Testis (tissue), 2 donors: ENCODE measurements around the gene STIM1.

ENCODE experiments used
- POLR2A ChIP-seq: fragments of 450-650 bp; IDR thresholded peaks from one replicate; pipeline ENCODE4 v1.6.1; 2017; ENCODE audit warnings: antibody characterized with exemption, mild to moderate bottlenecking, moderate library complexity
- TF ChIP-seq, protein P1 (sequence below), 3 experiments: fragments of 450-650 bp in 2 of 3; fragments of 200-600 bp in 1 of 3; sonication (generic) in 1 of 3; IDR thresholded peaks; one replicate each; pipeline ENCODE4 v1.5.1; 2016 to 2019; ENCODE audit warnings: antibody characterized with exemption in 3 of 3, mild to moderate bottlenecking in 2 of 3, moderate library complexity in 1 of 3

DNA sequence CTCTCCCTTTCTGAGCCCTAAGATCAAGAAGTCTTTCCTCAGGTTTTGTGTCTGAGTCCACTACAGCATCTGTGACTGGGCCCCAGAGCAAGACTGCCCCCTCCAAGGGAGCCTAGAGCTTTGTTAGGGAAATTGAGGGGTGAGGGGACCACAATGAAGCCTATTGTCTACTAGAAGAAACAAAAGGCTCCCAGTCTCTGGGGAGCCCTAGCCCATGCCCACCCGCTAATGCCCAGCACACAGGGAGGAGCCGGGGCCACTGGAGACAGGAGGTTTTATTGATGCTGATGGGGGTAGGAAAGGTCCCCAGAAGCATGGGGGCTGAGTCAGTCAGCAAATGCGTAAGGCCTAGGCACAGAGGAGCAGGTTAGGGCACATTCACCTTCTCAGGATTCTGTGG is 28.7 kb upstream of the STIM1 start:
- TF ChIP-seq, protein P1, sequence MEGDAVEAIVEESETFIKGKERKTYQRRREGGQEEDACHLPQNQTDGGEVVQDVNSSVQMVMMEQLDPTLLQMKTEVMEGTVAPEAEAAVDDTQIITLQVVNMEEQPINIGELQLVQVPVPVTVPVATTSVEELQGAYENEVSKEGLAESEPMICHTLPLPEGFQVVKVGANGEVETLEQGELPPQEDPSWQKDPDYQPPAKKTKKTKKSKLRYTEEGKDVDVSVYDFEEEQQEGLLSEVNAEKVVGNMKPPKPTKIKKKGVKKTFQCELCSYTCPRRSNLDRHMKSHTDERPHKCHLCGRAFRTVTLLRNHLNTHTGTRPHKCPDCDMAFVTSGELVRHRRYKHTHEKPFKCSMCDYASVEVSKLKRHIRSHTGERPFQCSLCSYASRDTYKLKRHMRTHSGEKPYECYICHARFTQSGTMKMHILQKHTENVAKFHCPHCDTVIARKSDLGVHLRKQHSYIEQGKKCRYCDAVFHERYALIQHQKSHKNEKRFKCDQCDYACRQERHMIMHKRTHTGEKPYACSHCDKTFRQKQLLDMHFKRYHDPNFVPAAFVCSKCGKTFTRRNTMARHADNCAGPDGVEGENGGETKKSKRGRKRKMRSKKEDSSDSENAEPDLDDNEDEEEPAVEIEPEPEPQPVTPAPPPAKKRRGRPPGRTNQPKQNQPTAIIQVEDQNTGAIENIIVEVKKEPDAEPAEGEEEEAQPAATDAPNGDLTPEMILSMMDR (IDR thresholded peaks at IDR 0.05): no peak
- no peak for TF ChIP-seq POLR2A
